K562 (cell line): ENCODE results near the gene RBSN. TPM values are rescaled to one million over a fixed set of nuclear protein-coding genes. Genes with fewer than 3 reads are reported as not detected.
A peak's percentile ranks its signal among the peaks of the same experiment; 100 is the strongest.

Experiments used
- ATAC-seq: fragments of 200-7000 bp; cut with Tn5 transposase; 3 replicates; pipeline ENCODE4 v1.9.1; 2020; ENCODE audit warnings: moderate library complexity
- BruUV-seq: library from RNA; stranded (reverse); fragments of 400-500 nt; replicated peaks from 2 replicates; lab custom pipeline; 2021; lab: Mats Ljungman, UMichigan
- CTCF ChIA-PET: fragments of 300-600 bp; formaldehyde crosslinking; extraction: SDS; loops from one replicate; lab custom pipeline; 2021; ENCODE audit warnings: low intra/inter-chr PET ratio; lab: Yijun Ruan, JAX
- POLR2A ChIA-PET: fragments of 300-600, 350-650 bp; sonication (Branson Sonifier 250); formaldehyde crosslinking; extraction: SDS; loops from one replicate; lab custom pipeline; 2021; ENCODE audit warnings: antibody characterized with exemption, inconsistent platforms; lab: Yijun Ruan, JAX
- DNase-seq, 4 experiments: peaks; one replicate each; pipeline versions ENCODE4 v3.0.0 to v3.0.0-alpha.2; 2011 to 2018; ENCODE audit warnings: low spot score in 3 of 4, mixed read lengths in 3 of 4; ENCODE audit errors: extremely low read depth in 1 of 4
- FAIRE-seq: peaks from 2 replicates; lab custom pipeline; 2011; peaks lifted over from hg19 to GRCh38; lab: Jason Lieb, UNC
- H2AFZ ChIP-seq: 2 replicates; pipeline ENCODE4 v1.6.0; 2011; ENCODE audit warnings: low read depth, low read length, control low read depth, inconsistent platforms
- H3K27ac ChIP-seq: fragments of 200-600 bp; 3 replicates; pipeline ENCODE4 v1.8.0; 2011; ENCODE audit warnings: low read depth, mild to moderate bottlenecking, control low read depth, inconsistent platforms, low read length, moderate library complexity, mixed read lengths; ENCODE audit errors: extremely low read depth
- H3K27me3 ChIP-seq, 2 experiments: fragments of 300-600 bp in 1 of 2; 2 replicates in 1 of 2; 3 replicates in 1 of 2; pipeline versions ENCODE4 v1.6.0 to v1.8.0; 2011; ENCODE audit warnings: inconsistent platforms in 2 of 2, low read length in 2 of 2, mild to moderate bottlenecking in 1 of 2, mixed read lengths in 1 of 2, moderate library complexity in 1 of 2; ENCODE audit not compliant: control insufficient read depth in 2 of 2, insufficient read depth in 2 of 2
- H3K36me3 ChIP-seq: fragments of 300-600 bp; 3 replicates; pipeline ENCODE4 v1.8.0; 2011; ENCODE audit warnings: mild to moderate bottlenecking, low read length, inconsistent platforms; ENCODE audit not compliant: control insufficient read depth, insufficient read depth
- H3K4me1 ChIP-seq, 2 experiments: fragments of 200-600 bp in 1 of 2; replicated peaks in 1 of 2; 2 replicates in 1 of 2; 3 replicates in 1 of 2; pipeline versions ENCODE4 v1.5.1 to v1.8.0; 2011; ENCODE audit warnings: inconsistent platforms in 2 of 2, low read length in 2 of 2, mild to moderate bottlenecking in 1 of 2, mixed read lengths in 1 of 2, moderate library complexity in 1 of 2; ENCODE audit not compliant: control insufficient read depth in 2 of 2, insufficient read depth in 2 of 2
- H3K4me2 ChIP-seq: 2 replicates; pipeline ENCODE4 v1.6.1; 2011; ENCODE audit warnings: low read length, control low read depth, inconsistent platforms, mixed read lengths; ENCODE audit not compliant: insufficient read depth
- H3K4me3 ChIP-seq: fragments of 200-600 bp; sonication (generic), shearing (Covaris generic); 2 replicates; pipeline ENCODE4 v1.5.1; 2016; ENCODE audit warnings: control low read depth, inconsistent platforms
- H3K79me2 ChIP-seq: fragments of 200-600 bp; 3 replicates; pipeline ENCODE4 v1.8.0; 2011; ENCODE audit warnings: low read length, inconsistent platforms; ENCODE audit not compliant: control insufficient read depth, insufficient read depth
- H3K9ac ChIP-seq, 2 experiments: 2 replicates each; pipeline versions ENCODE4 v1.6.0 to v1.6.1; 2011; ENCODE audit warnings: low read depth in 2 of 2, low read length in 2 of 2, control low read depth in 1 of 2, inconsistent platforms in 1 of 2, mild to moderate bottlenecking in 1 of 2, mixed read lengths in 1 of 2; ENCODE audit not compliant: insufficient read depth in 1 of 2
- H3K9me1 ChIP-seq: one replicate; pipeline ENCODE4 v1.6.0; 2011; ENCODE audit warnings: inconsistent platforms, mild to moderate bottlenecking, low read length, moderate library complexity; ENCODE audit not compliant: control insufficient read depth, insufficient read depth
- H3K9me3 ChIP-seq: replicated peaks from 2 replicates; pipeline ENCODE4 v1.5.1; 2011; ENCODE audit warnings: low read depth, low read length, inconsistent platforms; ENCODE audit not compliant: control insufficient read depth, insufficient read depth
- H4K20me1 ChIP-seq: replicated peaks from 2 replicates; pipeline ENCODE4 v1.6.1; 2011; ENCODE audit warnings: low read length, inconsistent platforms, mixed read lengths; ENCODE audit not compliant: control insufficient read depth, insufficient read depth
- C11orf30 ChIP-seq: fragments of 450-650 bp; IDR thresholded peaks from 2 replicates; pipeline ENCODE4 v1.6.1; 2016; ENCODE audit warnings: low read depth, mild to moderate bottlenecking
- CCNT2 ChIP-seq: IDR thresholded peaks from 2 replicates; pipeline ENCODE4 v1.6.1; 2011; ENCODE audit warnings: borderline replicate concordance, low read depth, mild to moderate bottlenecking, moderate library complexity, mixed read lengths, low read length; ENCODE audit not compliant: insufficient read length; ENCODE audit errors: extremely low read depth
- FOXA1 ChIP-seq: fragments of 450-650 bp; IDR thresholded peaks from 2 replicates; pipeline ENCODE4 v1.6.1; 2016; ENCODE audit warnings: mild to moderate bottlenecking, borderline replicate concordance
- GABPB1 ChIP-seq: sonication (generic); formaldehyde crosslinking; IDR thresholded peaks from 2 replicates; pipeline ENCODE4 v1.8.0; 2022; ENCODE audit warnings: mild to moderate bottlenecking, missing genetic modification reagents
- GABPB2 ChIP-seq: fragments of 250-450 bp; sonication (Bioruptor Pico); conservative IDR thresholded peaks from 2 replicates; pipeline ENCODE4 v1.5.1; 2021; ENCODE audit warnings: mild to moderate bottlenecking
- IRF2 ChIP-seq: sonication (generic); formaldehyde crosslinking; IDR thresholded peaks from 2 replicates; pipeline ENCODE4 v1.8.1; 2022; ENCODE audit warnings: mild to moderate bottlenecking, missing genetic modification reagents
- MAFG ChIP-seq: fragments of 450-650 bp; conservative IDR thresholded peaks from 2 replicates; pipeline ENCODE4 v1.6.1; 2016; ENCODE audit warnings: missing genetic modification characterization, missing compliant biosample characterization
- YBX1 ChIP-seq: fragments of 450-650 bp; IDR thresholded peaks from 2 replicates; pipeline ENCODE4 v1.7.1; 2016; ENCODE audit warnings: mild to moderate bottlenecking
- ZBTB26 ChIP-seq: fragments of 450-650 bp; formaldehyde crosslinking; IDR thresholded peaks from 2 replicates; pipeline ENCODE4 v1.4.0; 2022; ENCODE audit warnings: missing genetic modification characterization
- ZNF316 ChIP-seq: fragments of 450-650 bp; IDR thresholded peaks from 2 replicates; pipeline ENCODE4 v1.6.1; 2016
- WGBS: fragments of 100-300 bp; shearing (Covaris generic); methylation state at CpG from one replicate; pipeline ENCODE4 v1.1.6; 2016; ENCODE audit warnings: low coverage, mixed read lengths; ENCODE audit not compliant: insufficient coverage; ENCODE audit errors: missing lambda C conversion rate; 5-methylcytosine and 5-hydroxymethylcytosine counted together
- in situ Hi-C: fragments of 300-500 bp; cut with MboI; formaldehyde crosslinking; loops from 4 replicates; pipeline ENCODE4 v1.15.0; 2018; ENCODE audit warnings: inconsistent platforms, mixed read lengths
- intact Hi-C: fragments of 100-400 bp; cut with micrococcal nuclease; formaldehyde crosslinking; loops from 2 replicates; pipeline ENCODE4 v1.14.2; 2022
- polyA plus RNA-seq, 8 experiments: library from polyadenylated mRNA; depleted of rRNA in 4 of 8; stranded (reverse) in 5 of 8; unstranded in 3 of 8; fragments of >200 nt; fragmentation: Nextera tagmentation in 2 of 8; fragmentation: Illumina TruSeq in 1 of 8; extraction: Ambion mirVana in 2 of 8; extraction: Trizol in 1 of 8; gene quantifications; 2 replicates each; pipeline versions ENCODE4 v1.2.1 to v1.2.3, GENCODE V29; 2011 to 2014; ENCODE audit warnings: inconsistent platforms in 1 of 8, missing spikeins in 1 of 8
- total RNA-seq, 7 experiments: library from RNA; depleted of rRNA in 6 of 7; stranded (reverse); fragments of >200 nt in 6 of 7; fragmentation: Illumina TruSeq in 2 of 7; extraction: Trizol in 2 of 7; gene quantifications; 2 replicates each; pipeline versions ENCODE4 v1.2.1 to v1.2.3, GENCODE V29; 2011 to 2021; ENCODE audit warnings: low replicate concordance in 1 of 7
- TF ChIP-seq, protein P1 (sequence below): fragments of 450-650 bp; formaldehyde crosslinking; IDR thresholded peaks from 2 replicates; pipeline ENCODE4 v1.4.0; 2020; ENCODE audit warnings: mild to moderate bottlenecking

Gene RBSN
- total and polyA plus RNA-seq, 9 of the 15 experiments (the other 6 are each of a cell fraction or from before 2014, with no cell fraction given): 2.9 to 19.6 (median 15.0) TPM

DNA sequence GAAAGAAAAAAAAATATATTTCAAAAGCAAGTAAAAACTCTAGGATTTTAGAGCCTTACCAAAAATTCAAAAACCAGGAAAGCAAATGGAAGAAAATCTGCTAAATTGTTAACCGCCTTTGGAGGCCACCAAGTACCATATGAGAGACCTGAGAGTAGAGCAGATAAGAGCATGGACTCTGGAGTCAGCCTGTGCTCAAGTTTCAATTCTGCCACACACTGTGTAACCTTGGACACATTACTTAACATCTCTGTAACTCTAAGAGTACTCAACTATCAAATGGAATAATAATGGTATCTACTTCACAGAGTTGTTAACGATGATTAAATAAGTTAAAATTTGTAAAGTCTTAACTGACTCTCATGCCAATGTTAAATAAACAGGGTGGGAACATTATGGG lies 12.7 kb downstream of the RBSN start:
- peaks cover 86% of the 10 kb centered on the region for H3K36me3 ChIP-seq
- no peak overlapping the region for H3K27ac ChIP-seq
- no TSS peak for BruUV-seq
- H4K20me1 ChIP-seq: no peaks in the 10 kb centered on the region
- H3K9ac ChIP-seq: no peak overlapping the region
- ChIA-PET CTCF (no interaction called here), POLR2A (interaction anchor here (0.9 kb wide), 2 partner anchors 11 to 13 kb away, joined by 3 to 5 read pairs; no protein-coding TSS in a partner anchor)
- H3K9me1 ChIP-seq: no peaks in the 10 kb centered on the region
- no peaks in the 10 kb centered on the region for H3K4me1 ChIP-seq
- H3K27me3 ChIP-seq: no peaks in the 10 kb centered on the region
- DNase-seq (no peak), FAIRE-seq (no peak), ATAC-seq (0 out of 3 replicates have a peak, but pooled peaks have one; percentile 39)
- intact Hi-C loops: no loop called here
- H3K4me2 ChIP-seq: no peak overlapping the region
- H3K4me3 ChIP-seq: no peak overlapping the region
- no peaks in the 10 kb centered on the region for H3K9me3 ChIP-seq
- H3K79me2 ChIP-seq: no peaks in the 10 kb centered on the region
- WGBS: 91% methylated on average over 2 of the region's 2 CpGs
- no peak overlapping the region for H2AFZ ChIP-seq
- in situ Hi-C loops: no loop called here
- TF ChIP-seq, protein P1, sequence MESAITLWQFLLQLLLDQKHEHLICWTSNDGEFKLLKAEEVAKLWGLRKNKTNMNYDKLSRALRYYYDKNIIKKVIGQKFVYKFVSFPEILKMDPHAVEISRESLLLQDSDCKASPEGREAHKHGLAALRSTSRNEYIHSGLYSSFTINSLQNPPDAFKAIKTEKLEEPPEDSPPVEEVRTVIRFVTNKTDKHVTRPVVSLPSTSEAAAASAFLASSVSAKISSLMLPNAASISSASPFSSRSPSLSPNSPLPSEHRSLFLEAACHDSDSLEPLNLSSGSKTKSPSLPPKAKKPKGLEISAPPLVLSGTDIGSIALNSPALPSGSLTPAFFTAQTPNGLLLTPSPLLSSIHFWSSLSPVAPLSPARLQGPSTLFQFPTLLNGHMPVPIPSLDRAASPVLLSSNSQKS (CRISPR knock-in tag): no peak
- no peak for TF ChIP-seq YBX1
- TF ChIP-seq, all 486 proteins: peak for 0

DNA sequence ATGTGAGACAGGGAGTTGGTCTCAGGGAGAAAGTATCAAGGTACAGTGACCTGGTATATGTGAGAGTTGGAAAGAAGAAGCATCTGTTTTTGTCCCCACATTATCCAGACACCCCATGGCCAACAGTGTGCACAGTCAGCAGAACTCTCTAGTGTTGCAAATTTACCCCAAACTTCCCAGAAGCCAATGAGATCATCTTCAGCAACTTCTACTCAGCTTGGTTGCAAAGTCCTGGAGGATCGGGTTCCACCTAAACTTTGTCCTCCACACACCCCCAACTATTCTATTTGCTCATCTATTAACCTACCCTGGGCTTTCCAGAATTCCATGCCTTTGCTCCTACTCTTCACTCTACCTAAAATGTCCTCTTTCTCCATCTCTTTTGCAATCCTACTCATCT lies 15.7 kb downstream of the RBSN start:
- Histone ChIP-seq H3K27me3 (no peaks in the 10 kb centered on the region), H4K20me1 (no peaks in the 10 kb centered on the region), H3K9me3 (no peaks in the 10 kb centered on the region), H3K4me2 (no peak overlapping the region), H3K9me1 (no peaks in the 10 kb centered on the region), H3K4me3 (no peak overlapping the region), H3K36me3 (peaks cover 91% of the 10 kb centered on the region)
- no peak for FAIRE-seq
- intact Hi-C loops (no loop called here), in situ Hi-C loops (no loop called here)
- DNase-seq: no peak
- BruUV-seq: no TSS peak
- WGBS: 83% methylated on average over 1 of the region's 1 CpG
- POLR2A ChIA-PET: interaction anchor here (0.6 to 4.1 kb wide), 3 partner anchors 8 to 213 kb away, joined by 3 to 24 read pairs (median 9); partner anchors contain the start of gene MRPS25
- no peak for TF ChIP-seq FOXA1
- no peak for TF ChIP-seq GABPB1 (CRISPR knock-in tag)
- TF ChIP-seq CCNT2: no peak
- no peak for TF ChIP-seq IRF2 (CRISPR knock-in tag)
- peak; percentile 36; the same call in 1 of the 2 replicates for TF ChIP-seq C11orf30
- no peak for TF ChIP-seq GABPB2 (CRISPR knock-in tag)
- 0 out of 2 replicates have a peak, but pooled peaks have one; percentile 7 for TF ChIP-seq MAFG (tag)
- peak; percentile 50; the same call in 1 of the 2 replicates for TF ChIP-seq ZNF316
- no peak for TF ChIP-seq ZBTB26
- TF ChIP-seq, all 486 proteins: peak for 3
- Histone ChIP-seq H2AFZ (no peak overlapping the region), H3K27ac (no peak overlapping the region), H3K4me1 (no peaks in the 10 kb centered on the region), H3K9ac (no peak overlapping the region), H3K79me2 (no peaks in the 10 kb centered on the region)
- CTCF ChIA-PET: no interaction called here
- no peak for ATAC-seq
